H1 (cell line): ENCODE measurements around the gene CHST11. TPM values are rescaled to one million over a fixed set of nuclear protein-coding genes. Genes with fewer than 3 reads are reported as not detected.

ENCODE experiments used
- PHF8 ChIP-seq: fragments of 200-600 bp; sonication (generic); conservative IDR thresholded peaks from 2 replicates; pipeline ENCODE4 v1.7.1; 2012; ENCODE audit warnings: low read depth, mild to moderate bottlenecking, inconsistent platforms, low read length, moderate library complexity
- polyA plus RNA-seq, 7 experiments: library from polyadenylated mRNA; depleted of rRNA in 3 of 7; stranded (reverse) in 5 of 7; unstranded in 2 of 7; fragments of >200 nt in 5 of 7; fragments of 200-250 nt in 2 of 7; gene quantifications; 1 replicate in 5 of 7; 2 replicates in 1 of 7; 4 replicates in 1 of 7; pipeline versions ENCODE4 v1.2.1 to v1.2.3, GENCODE V29; 2011 to 2013; ENCODE audit warnings: missing spikeins in 2 of 7, mixed read lengths in 2 of 7
- total RNA-seq: library from RNA; stranded (reverse); fragmentation: NEBNext Ultra II Directional; extraction: Animal tissue kit (Norgen Biotek cat#: 25700); gene quantifications from 2 replicates; pipeline ENCODE4 v1.2.1, GENCODE V29; 2021

CHST11 gene
- total and polyA plus RNA-seq, 2 of the 8 experiments (the other 6 are each of a cell fraction or from before 2014, with no cell fraction given), result 14.4 to 20.8 TPM

DNA sequence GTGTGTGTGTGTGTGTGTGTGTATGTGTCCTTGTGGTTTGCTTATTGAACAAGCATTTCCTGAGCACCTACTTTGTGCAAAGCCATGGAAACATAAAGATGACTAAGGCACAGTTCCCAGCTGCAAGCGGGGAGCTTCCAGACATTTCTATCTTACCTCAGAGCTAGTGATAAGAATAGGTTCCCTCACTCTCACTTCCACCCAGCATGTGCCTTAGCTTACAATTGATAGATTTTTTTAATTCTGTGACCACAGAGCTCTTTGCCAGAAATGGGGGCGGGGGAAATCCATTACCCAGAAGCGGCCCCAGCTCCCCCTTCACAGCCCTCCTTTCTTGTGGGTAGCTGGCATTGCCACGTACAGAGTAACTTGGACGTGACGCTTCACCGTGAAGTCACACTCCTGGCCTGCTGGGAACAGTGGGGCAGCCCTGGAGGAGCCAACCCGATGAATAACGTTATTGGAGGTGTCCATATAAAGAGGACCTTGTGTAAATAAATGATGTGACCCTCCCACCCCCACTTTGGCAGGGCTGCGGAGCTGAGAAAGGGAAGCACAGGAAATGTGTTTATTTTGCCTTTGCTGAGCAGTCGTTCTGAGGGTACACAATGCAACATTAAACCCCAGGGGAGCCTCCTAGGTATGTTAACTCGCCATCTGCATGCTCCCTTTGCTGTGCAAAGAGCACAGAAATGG lies 238.9 kb downstream of the CHST11 start (continued):
- no peak for TF ChIP-seq PHF8
- TF ChIP-seq, all 59 proteins: peak for 0
